ENCODE measurements around the gene CAPN3. TPM values are rescaled to one million over a fixed set of nuclear protein-coding genes. Genes with fewer than 3 reads are reported as not detected.

The CAPN3 gene
- total RNA-seq, 3 donors from 2014 or later (not counting 1 experiment from before 2014, with no cell fraction given), result 5.5 to 10.8 (median 6.8) TPM

- Histone ChIP-seq H3K36me3 (ENCODE audit: control insufficient read depth, insufficient read depth, low read length) (peaks cover 6% of the 10 kb centered on the region), H3K9me3 (ENCODE audit: control insufficient read depth, insufficient read depth, low read length) (no peaks in the 10 kb centered on the region), H3K4me3 (ENCODE audit: low read length) (no peak overlapping the region), H3K27ac (ENCODE audit: low read length) (peak overlapping the region; percentile 54), H3K27me3 (ENCODE audit: control insufficient read depth, insufficient read depth, low read length) (no peaks in the 10 kb centered on the region), H3K4me1 (ENCODE audit: control insufficient read depth, insufficient read depth, low read length) (no peaks in the 10 kb centered on the region)
- DNase-seq (no peak), ATAC-seq (no peak)
- Mint-ChIP-seq H3K36me3 (no peaks in the 10 kb centered on the region), H3K4me1 (peaks cover 13 to 24% of the 10 kb centered on the region in 2 donors), H3K27me3 (ENCODE audit: low read depth in 2 of 2) (no peaks in the 10 kb centered on the region), H3K9me3 (no peaks in the 10 kb centered on the region), H3K4me3 (no peak overlapping the region), H3K27ac (no peak overlapping the region)
- WGBS (ENCODE audit: insufficient coverage), result 91% methylated on average over 7 of the region's 8 CpGs
- intact Hi-C loops (cut with micrococcal nuclease), result no loop called here
- no peak for TF ChIP-seq CTCF (IDR thresholded peaks at IDR 0.05)
Measured at GRCh38 chr15:42457445-42458442, 98.4 kb downstream of the CAPN3 start.

GRCh38 chr15:42461261-42461660 is 102.0 kb downstream of the CAPN3 start:
- Histone ChIP-seq H3K27ac (ENCODE audit: low read length) (no peak overlapping the region), H3K27me3 (ENCODE audit: control insufficient read depth, insufficient read depth, low read length) (no peaks in the 10 kb centered on the region), H3K4me3 (ENCODE audit: low read length) (no peak overlapping the region), H3K9me3 (ENCODE audit: control insufficient read depth, insufficient read depth, low read length) (no peaks in the 10 kb centered on the region), H3K4me1 (ENCODE audit: control insufficient read depth, insufficient read depth, low read length) (no peaks in the 10 kb centered on the region), H3K36me3 (ENCODE audit: control insufficient read depth, insufficient read depth, low read length) (peaks cover 9% of the 10 kb centered on the region)
- TF ChIP-seq CTCF (IDR thresholded peaks at IDR 0.05), result no peak
- Mint-ChIP-seq H3K4me3 (no peak overlapping the region), H3K4me1 (peaks cover 13 to 24% of the 10 kb centered on the region in 2 donors), H3K27ac (no peak overlapping the region), H3K36me3 (no peaks in the 10 kb centered on the region), H3K27me3 (ENCODE audit: low read depth in 2 of 2) (no peaks in the 10 kb centered on the region), H3K9me3 (no peaks in the 10 kb centered on the region)
- intact Hi-C loops (cut with micrococcal nuclease), result no loop called here
- DNase-seq (no peak), ATAC-seq (no peak)
- WGBS (ENCODE audit: insufficient coverage), result 100% methylated on average over 1 of the region's 3 CpGs

Other genes starting within 250 kb of the CAPN3 start
- not detected for gene PLA2G4F, start 202.9 kb upstream of the CAPN3 start, total RNA-seq
- gene VPS39, start 151.2 kb upstream of the CAPN3 start, total RNA-seq, result 100 to 1,000 TPM; 104 to 115 (median 112) TPM
- gene GANC, start 86.3 kb upstream of the CAPN3 start, total RNA-seq, result 10 to 100 TPM; 23.5 to 31.3 (median 24.3) TPM
- gene TMEM87A, start 86.1 kb upstream of the CAPN3 start, total RNA-seq, result 10 to 100 TPM; 70.8 to 76.4 (median 73.7) TPM
- gene ZNF106, start 131.6 kb downstream of the CAPN3 start, total RNA-seq, result 10 to 100 TPM; 39.6 to 53.1 (median 52.2) TPM
- gene SNAP23, start 136.1 kb downstream of the CAPN3 start, total RNA-seq, result 10 to 100 TPM; 72.7 to 85.2 (median 82.7) TPM
- 10 to 100 TPM; 29.4 to 43.9 (median 29.4) TPM for gene LRRC57, start 189.3 kb downstream of the CAPN3 start, total RNA-seq
- 10 to 100 TPM; 24.9 to 26.2 (median 26.1) TPM for gene HAUS2, start 189.3 kb downstream of the CAPN3 start, total RNA-seq
- gene STARD9, start 216.1 kb downstream of the CAPN3 start, total RNA-seq, result 10 to 100 TPM; 20.0 to 22.5 (median 20.1) TPM

Data from natural killer cell (primary cell).